ENCODE results near the gene LCE6A.

LCE6A gene

GRCh38 chr1:152884966-152885624 is 42.4 kb downstream of the LCE6A start:
- Histone ChIP-seq H3K27me3 (ENCODE audit: insufficient read depth, low read length, poor library complexity, severe bottlenecking) (no peaks in the 10 kb centered on the region), H3K4me2 (ENCODE audit: low read depth, low read length, poor library complexity, severe bottlenecking) (no peak overlapping the region), H3K79me2 (ENCODE audit: insufficient read depth, low read length) (no peaks in the 10 kb centered on the region), H4K20me1 (ENCODE audit: insufficient read depth, low read length, poor library complexity, severe bottlenecking) (no peaks in the 10 kb centered on the region), H3K4me3 (ENCODE audit: low read length, poor library complexity, severe bottlenecking) (no peak overlapping the region), H3K9ac (ENCODE audit: low read depth, low read length, poor library complexity, severe bottlenecking) (no peak overlapping the region), H3K9me2 (replicated peaks; ENCODE audit: low read depth, low read length) (no peaks in the 10 kb centered on the region), H3K36me3 (ENCODE audit: insufficient read depth, low read length) (no peaks in the 10 kb centered on the region), H3K9me3 (ENCODE audit: insufficient read depth, low read depth, low read length) (no peaks in the 10 kb centered on the region), H3F3A (ENCODE audit: low read depth) (no peaks in the 10 kb centered on the region), H3K4me1 (ENCODE audit: insufficient read depth, low read length, poor library complexity, severe bottlenecking) (no peaks in the 10 kb centered on the region), H2AFZ (ENCODE audit: low read length) (no peak overlapping the region)
- TF ChIP-seq EZH2phosphoT487 (IDR thresholded peaks at IDR 0.05; ENCODE audit: borderline replicate concordance) (no peak), CTCF (conservative IDR thresholded peaks at IDR 0.05; ENCODE audit: low read length) (no peak)

- no peaks in the 10 kb centered on the region for H3K9me2 ChIP-seq (replicated peaks; ENCODE audit: low read depth, low read length)
- H3K9ac ChIP-seq (ENCODE audit: low read depth, low read length, poor library complexity, severe bottlenecking): no peak overlapping the region
- H3K27me3 ChIP-seq (ENCODE audit: insufficient read depth, low read length, poor library complexity, severe bottlenecking): no peaks in the 10 kb centered on the region
- H3K4me2 ChIP-seq (ENCODE audit: low read depth, low read length, poor library complexity, severe bottlenecking): no peak overlapping the region
- no peaks in the 10 kb centered on the region for H3K9me3 ChIP-seq (ENCODE audit: insufficient read depth, low read depth, low read length)
- no peak overlapping the region for H2AFZ ChIP-seq (ENCODE audit: low read length)
- no peak for TF ChIP-seq CTCF (conservative IDR thresholded peaks at IDR 0.05; ENCODE audit: low read length)
- no peak for TF ChIP-seq EZH2phosphoT487 (IDR thresholded peaks at IDR 0.05; ENCODE audit: borderline replicate concordance)
- H3K36me3 ChIP-seq (ENCODE audit: insufficient read depth, low read length): no peaks in the 10 kb centered on the region
- no peaks in the 10 kb centered on the region for H4K20me1 ChIP-seq (ENCODE audit: insufficient read depth, low read length, poor library complexity, severe bottlenecking)
- no peaks in the 10 kb centered on the region for H3F3A ChIP-seq (ENCODE audit: low read depth)
- no peak overlapping the region for H3K4me3 ChIP-seq (ENCODE audit: low read length, poor library complexity, severe bottlenecking)
- no peaks in the 10 kb centered on the region for H3K79me2 ChIP-seq (ENCODE audit: insufficient read depth, low read length)
- no peaks in the 10 kb centered on the region for H3K4me1 ChIP-seq (ENCODE audit: insufficient read depth, low read length, poor library complexity, severe bottlenecking)
Observed at GRCh38 chr1:152886085-152886484, 43.4 kb downstream of the LCE6A start.

- no peaks in the 10 kb centered on the region for H3K36me3 ChIP-seq (ENCODE audit: insufficient read depth, low read length)
- H4K20me1 ChIP-seq (ENCODE audit: insufficient read depth, low read length, poor library complexity, severe bottlenecking): no peaks in the 10 kb centered on the region
- no peak overlapping the region for H2AFZ ChIP-seq (ENCODE audit: low read length)
- H3K9me2 ChIP-seq (replicated peaks; ENCODE audit: low read depth, low read length): no peaks in the 10 kb centered on the region
- H3K9me3 ChIP-seq (ENCODE audit: insufficient read depth, low read depth, low read length): no peaks in the 10 kb centered on the region
- H3K4me2 ChIP-seq (ENCODE audit: low read depth, low read length, poor library complexity, severe bottlenecking): no peak overlapping the region
- no peak overlapping the region for H3K4me3 ChIP-seq (ENCODE audit: low read length, poor library complexity, severe bottlenecking)
- no peaks in the 10 kb centered on the region for H3K79me2 ChIP-seq (ENCODE audit: insufficient read depth, low read length)
- no peaks in the 10 kb centered on the region for H3F3A ChIP-seq (ENCODE audit: low read depth)
- no peak overlapping the region for H3K9ac ChIP-seq (ENCODE audit: low read depth, low read length, poor library complexity, severe bottlenecking)
- H3K27me3 ChIP-seq (ENCODE audit: insufficient read depth, low read length, poor library complexity, severe bottlenecking): no peaks in the 10 kb centered on the region
- H3K4me1 ChIP-seq (ENCODE audit: insufficient read depth, low read length, poor library complexity, severe bottlenecking): no peaks in the 10 kb centered on the region
- TF ChIP-seq EZH2phosphoT487 (IDR thresholded peaks at IDR 0.05; ENCODE audit: borderline replicate concordance) (no peak), CTCF (conservative IDR thresholded peaks at IDR 0.05; ENCODE audit: low read length) (no peak)
Observed at GRCh38 chr1:152886758-152887409, 44.2 kb downstream of the LCE6A start.

All from Loucy (cell line).